SU-DHL-6 (cell line): ENCODE data around the gene PCF11.

Experiments used
- EZH2phosphoT487 ChIP-seq: fragments of 200-600 bp; sonication (generic), shearing (Covaris generic); conservative IDR thresholded peaks from 2 replicates; pipeline ENCODE4 v1.6.1; 2018; ENCODE audit warnings: mild to moderate bottlenecking, antibody characterized with exemption, low read length, moderate library complexity, mixed read lengths
- TF ChIP-seq, protein P1 (sequence below): fragments of 200-600 bp; sonication (generic); IDR thresholded peaks from one replicate; pipeline ENCODE4 v1.5.1; 2017; ENCODE audit warnings: antibody characterized with exemption, mild to moderate bottlenecking, low read length, moderate library complexity; ENCODE audit not compliant: insufficient read depth, poor library complexity, severe bottlenecking

DNA sequence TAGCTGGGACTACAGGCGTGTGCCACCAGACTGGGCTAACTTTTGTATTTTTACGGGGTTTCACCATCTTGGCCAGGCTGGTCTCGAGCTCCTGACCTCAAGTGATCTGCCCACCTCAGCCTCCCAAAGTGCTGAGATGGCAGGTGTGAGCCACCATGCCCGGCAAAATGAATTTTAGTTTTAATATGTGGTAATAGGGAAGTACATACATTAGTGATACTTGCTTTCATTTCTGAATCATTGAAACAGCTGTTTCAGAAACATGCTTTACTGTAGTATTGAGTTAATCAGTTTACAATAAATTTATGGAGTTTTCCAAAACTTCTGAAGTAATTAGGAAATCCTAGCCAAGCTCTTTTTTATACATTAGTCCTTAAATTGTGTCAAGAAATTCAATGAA lies 15.6 kb downstream of the PCF11 start:
- TF ChIP-seq, protein P1, sequence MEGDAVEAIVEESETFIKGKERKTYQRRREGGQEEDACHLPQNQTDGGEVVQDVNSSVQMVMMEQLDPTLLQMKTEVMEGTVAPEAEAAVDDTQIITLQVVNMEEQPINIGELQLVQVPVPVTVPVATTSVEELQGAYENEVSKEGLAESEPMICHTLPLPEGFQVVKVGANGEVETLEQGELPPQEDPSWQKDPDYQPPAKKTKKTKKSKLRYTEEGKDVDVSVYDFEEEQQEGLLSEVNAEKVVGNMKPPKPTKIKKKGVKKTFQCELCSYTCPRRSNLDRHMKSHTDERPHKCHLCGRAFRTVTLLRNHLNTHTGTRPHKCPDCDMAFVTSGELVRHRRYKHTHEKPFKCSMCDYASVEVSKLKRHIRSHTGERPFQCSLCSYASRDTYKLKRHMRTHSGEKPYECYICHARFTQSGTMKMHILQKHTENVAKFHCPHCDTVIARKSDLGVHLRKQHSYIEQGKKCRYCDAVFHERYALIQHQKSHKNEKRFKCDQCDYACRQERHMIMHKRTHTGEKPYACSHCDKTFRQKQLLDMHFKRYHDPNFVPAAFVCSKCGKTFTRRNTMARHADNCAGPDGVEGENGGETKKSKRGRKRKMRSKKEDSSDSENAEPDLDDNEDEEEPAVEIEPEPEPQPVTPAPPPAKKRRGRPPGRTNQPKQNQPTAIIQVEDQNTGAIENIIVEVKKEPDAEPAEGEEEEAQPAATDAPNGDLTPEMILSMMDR = no peak
- TF ChIP-seq EZH2phosphoT487 = no peak
